Adrenal gland (tissue), 5 donors: ENCODE measurements around the gene PRDM16.

ENCODE experiments used
- CTCF ChIP-seq, 6 experiments: fragments of 450-650 bp in 4 of 6; fragments of 200-600 bp in 2 of 6; sonication (generic) in 1 of 6; IDR thresholded peaks; 1 replicate in 5 of 6; 2 replicates in 1 of 6; pipeline versions ENCODE4 v1.5.1 to v1.8.0; 2016 to 2021; ENCODE audit warnings: antibody characterized with exemption in 6 of 6, mild to moderate bottlenecking in 2 of 6, moderate library complexity in 1 of 6
- POLR2A ChIP-seq, 2 donors: fragments of 450-650 bp; IDR thresholded peaks; one replicate each; pipeline ENCODE4 v1.6.1; 2017; ENCODE audit warnings: antibody characterized with exemption in 2 of 2, mild to moderate bottlenecking in 2 of 2, moderate library complexity in 1 of 2
- donor health status: DM: no; HTN: no; CAD: no.

GRCh38 chr1:3413975-3414710, 345.1 kb downstream of the PRDM16 start:
- TF ChIP-seq CTCF (IDR thresholded peaks at IDR 0.05) (no peak), POLR2A (IDR thresholded peaks at IDR 0.05) (no peak)
